ENCODE results near the gene DGLUCY. TPM values are rescaled to one million over a fixed set of nuclear protein-coding genes. Genes with fewer than 3 reads are reported as not detected.
A peak's percentile ranks its signal among the peaks of the same experiment; 100 is the strongest.

DGLUCY gene
- total RNA-seq (100 to 1,000 TPM; 120 to 234 (median 184) TPM), polyA plus RNA-seq (100 to 1,000 TPM in 1 of 2 donors, 10 to 100 TPM in 1; 53.7 to 128 TPM)
- long read RNA-seq, donor 1, transcript DGLUCY-201 (14 exons, 2,967 nt) = major isoform, 115 of 341 reads
- long read RNA-seq, donor 1, partial matches to known transcripts = 79 of 341 reads
- long read RNA-seq, donor 1, other reads (novel, unspliced or antisense) = 146 of 341 reads
- long read RNA-seq, donor 2, transcript DGLUCY-201 (14 exons, 2,967 nt) = major isoform, 141 of 727 reads
- long read RNA-seq, donor 2, transcript DGLUCY-229 (16 exons, 2,764 nt) = minor isoform, 6 of 727 reads
- long read RNA-seq, donor 2, transcript DGLUCY-204 (14 exons, 2,538 nt) = minor isoform, 24 of 727 reads
- long read RNA-seq, donor 2, partial matches to known transcripts = 131 of 727 reads
- long read RNA-seq, donor 2, other reads (novel, unspliced or antisense) = 421 of 727 reads
- long read RNA-seq, donor 3, transcript DGLUCY-201 (14 exons, 2,967 nt) = major isoform, 30 of 200 reads
- long read RNA-seq, donor 3, partial matches to known transcripts = 39 of 200 reads
- long read RNA-seq, donor 3, other reads (novel, unspliced or antisense) = 126 of 200 reads

- H3K4me1 ChIP-seq = peaks cover 5 to 61% (median 37%) of the 10 kb centered on the region in 12 donors
- DNase-seq (peak; percentile 85 to 91 (median 90)), ATAC-seq (peak; percentile 93 to 95 (median 94))
- H3K27me3 ChIP-seq = no peaks in the 10 kb centered on the region
- peak within 1 kb of the TSS; percentile 55 to 92 (median 74) for H3K4me3 ChIP-seq
- peaks cover 0 to 2% (median 0%) of the 10 kb centered on the region in 12 donors for H3K9me3 ChIP-seq
- H3K27ac ChIP-seq = peak within 1 kb of the TSS; percentile 92 to 99 (median 96)
- peaks cover 0 to 7% (median 0%) of the 10 kb centered on the region in 9 donors for H3K36me3 ChIP-seq
- TF ChIP-seq CTCF (IDR thresholded peaks at IDR 0.05) = no peak
- TF ChIP-seq POLR2A (IDR thresholded peaks at IDR 0.05) = no peak
- intact Hi-C loops (cut with DNase I) = loop anchor here in 3 of 10 donors (1.0 to 2.0 kb wide), 5 partner anchors 25 to 57 kb away; partner anchors contain the start of gene RPS6KA5 (in 2 of the 3)
- WGBS, 4 donors = 0 to 1% (median 0%) methylated on average over 5 of the region's 5 CpGs
These were observed at the start of gene DGLUCY for GRCh38 chr14:91113829-91114078. Gene DGLUCY (plus strand): TSS chr14:91114073. CDS start chr14:91160295, 46,222 bp downstream.

- no peak overlapping the region for H3K27ac ChIP-seq
- H3K4me3 ChIP-seq = no peak overlapping the region
- intact Hi-C loops (cut with DNase I) = loop anchor here in 2 of 10 donors (10.0 kb wide), 2 partner anchors 110 to 160 kb away; no protein-coding TSS in a partner anchor
- H3K4me1 ChIP-seq = peaks cover 0 to 45% (median 4%) of the 10 kb centered on the region in 12 donors
- H3K9me3 ChIP-seq = peaks cover 0 to 2% (median 0%) of the 10 kb centered on the region in 12 donors
- H3K27me3 ChIP-seq = no peaks in the 10 kb centered on the region
- no peaks in the 10 kb centered on the region for H3K36me3 ChIP-seq
- TF ChIP-seq CTCF (IDR thresholded peaks at IDR 0.05) = no peak
- no peak for TF ChIP-seq POLR2A (IDR thresholded peaks at IDR 0.05)
- WGBS, 4 donors = 68 to 89% (median 72%) methylated on average over 3 of the region's 3 CpGs
- DNase-seq (no peak), ATAC-seq (no peak)
These were observed 48.6 kb upstream of the DGLUCY start for GRCh38 chr14:91065266-91065665.

GRCh38 chr14:91067186-91067585, 46.7 kb upstream of the DGLUCY start:
- Histone ChIP-seq H3K27ac (peak overlapping the region in 1 of 12 donors; percentile 46), H3K4me1 (peaks cover 0 to 33% (median 0%) of the 10 kb centered on the region in 12 donors), H3K36me3 (no peaks in the 10 kb centered on the region), H3K27me3 (no peaks in the 10 kb centered on the region), H3K4me3 (no peak overlapping the region), H3K9me3 (peaks cover 0 to 9% (median 0%) of the 10 kb centered on the region in 12 donors)
- no peak for DNase-seq
- no peak for TF ChIP-seq CTCF (IDR thresholded peaks at IDR 0.05)
- no peak for TF ChIP-seq POLR2A (IDR thresholded peaks at IDR 0.05)
- ATAC-seq = no peak
- WGBS, 4 donors = 89 to 100% (median 94%) methylated on average over 1 of the region's 1 CpG
- intact Hi-C loops (cut with DNase I) = loop anchor here in 2 of 10 donors (10.0 kb wide), 2 partner anchors 108 to 162 kb away; no protein-coding TSS in a partner anchor

- no peak overlapping the region for H3K4me3 ChIP-seq
- TF ChIP-seq POLR2A (IDR thresholded peaks at IDR 0.05) (no peak), CTCF (IDR thresholded peaks at IDR 0.05) (no peak)
- no peak for DNase-seq
- no peak for ATAC-seq
- H3K27ac ChIP-seq = no peak overlapping the region
- intact Hi-C loops (cut with DNase I) = loop anchor here in 2 of 10 donors (10.0 kb wide), 2 partner anchors 106 to 164 kb away; no protein-coding TSS in a partner anchor
- 86 to 93% (median 90%) methylated on average over 2 of the region's 2 CpGs for WGBS, 4 donors
- peaks cover 0 to 9% (median 0%) of the 10 kb centered on the region in 12 donors for H3K9me3 ChIP-seq
- H3K36me3 ChIP-seq = no peaks in the 10 kb centered on the region
- H3K4me1 ChIP-seq = peaks cover 0 to 21% (median 0%) of the 10 kb centered on the region in 12 donors
- no peaks in the 10 kb centered on the region for H3K27me3 ChIP-seq
These were observed 45.2 kb upstream of the DGLUCY start for GRCh38 chr14:91068642-91069041.
